GM20000 (cell line): ENCODE results near the gene GNG8.

Source experiments
- DNase-seq: peaks from one replicate; pipeline ENCODE4 v3.0.0; 2012; ENCODE audit warnings: low spot score
- TF ChIP-seq, protein P1 (sequence below): IDR thresholded peaks from 2 replicates; pipeline ENCODE4 v1.5.1; 2012; ENCODE audit warnings: mild to moderate bottlenecking, control low read depth; ENCODE audit errors: extremely low read depth, missing control alignments

GNG8 gene

DNA sequence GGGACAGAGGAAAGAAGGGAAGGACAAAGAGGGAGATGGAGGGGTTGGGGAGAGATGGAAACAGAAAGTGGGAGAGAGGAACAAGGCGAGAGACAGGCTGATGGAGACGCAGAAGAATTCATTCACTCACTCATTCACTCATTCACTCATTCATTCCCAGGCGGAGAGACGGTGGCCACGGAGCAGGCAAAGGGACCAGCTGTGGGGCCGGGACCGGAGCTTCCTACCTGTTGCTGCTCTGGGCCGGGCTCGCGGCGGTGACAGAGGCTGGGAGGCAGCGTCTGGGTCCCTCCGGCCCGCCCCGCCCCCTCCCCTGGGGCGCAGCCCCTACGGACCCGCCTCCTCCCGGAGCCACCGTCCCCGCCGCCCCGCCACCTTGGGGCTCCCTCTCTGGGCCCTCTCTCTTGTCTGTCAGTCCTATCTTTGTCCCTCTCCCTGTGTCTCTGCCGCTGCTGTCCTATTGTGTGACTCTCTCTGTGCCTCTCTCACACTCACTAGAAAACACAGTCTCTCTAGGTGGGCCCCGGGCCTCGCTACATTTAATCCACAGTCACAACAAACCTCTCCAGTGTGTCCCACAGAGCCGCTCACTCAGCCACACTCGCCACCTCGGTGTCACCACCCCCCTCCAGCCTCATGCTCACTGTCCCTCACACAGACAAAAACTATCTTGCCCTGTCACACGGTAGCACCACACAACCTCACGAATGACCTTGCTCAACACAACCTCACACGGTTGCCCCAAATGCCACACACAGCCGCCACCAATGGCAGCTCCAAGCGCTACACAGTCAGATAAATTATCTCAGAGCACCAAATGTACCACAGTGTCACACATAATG lies at the start of gene GNG8:
Gene GNG8 (minus strand): TSS at position 283 of the 842 bp plus-strand sequence. CDS start 1,520 bp downstream, outside the sequence.
- TF ChIP-seq, protein P1, sequence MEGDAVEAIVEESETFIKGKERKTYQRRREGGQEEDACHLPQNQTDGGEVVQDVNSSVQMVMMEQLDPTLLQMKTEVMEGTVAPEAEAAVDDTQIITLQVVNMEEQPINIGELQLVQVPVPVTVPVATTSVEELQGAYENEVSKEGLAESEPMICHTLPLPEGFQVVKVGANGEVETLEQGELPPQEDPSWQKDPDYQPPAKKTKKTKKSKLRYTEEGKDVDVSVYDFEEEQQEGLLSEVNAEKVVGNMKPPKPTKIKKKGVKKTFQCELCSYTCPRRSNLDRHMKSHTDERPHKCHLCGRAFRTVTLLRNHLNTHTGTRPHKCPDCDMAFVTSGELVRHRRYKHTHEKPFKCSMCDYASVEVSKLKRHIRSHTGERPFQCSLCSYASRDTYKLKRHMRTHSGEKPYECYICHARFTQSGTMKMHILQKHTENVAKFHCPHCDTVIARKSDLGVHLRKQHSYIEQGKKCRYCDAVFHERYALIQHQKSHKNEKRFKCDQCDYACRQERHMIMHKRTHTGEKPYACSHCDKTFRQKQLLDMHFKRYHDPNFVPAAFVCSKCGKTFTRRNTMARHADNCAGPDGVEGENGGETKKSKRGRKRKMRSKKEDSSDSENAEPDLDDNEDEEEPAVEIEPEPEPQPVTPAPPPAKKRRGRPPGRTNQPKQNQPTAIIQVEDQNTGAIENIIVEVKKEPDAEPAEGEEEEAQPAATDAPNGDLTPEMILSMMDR = no peak
- DNase-seq = no peak

GRCh38 chr19:46685189-46685588 lies 49.2 kb upstream of the GNG8 start:
- TF ChIP-seq, protein P1 = no peak

GRCh38 chr19:46678110-46678732 lies 42.2 kb upstream of the GNG8 start:
- DNase-seq = no peak
- TF ChIP-seq, protein P1 = no peak

More at GRCh38 chr19:46685189-46685588, 49.2 kb upstream of the GNG8 start:
- DNase-seq = no peak

DNA sequence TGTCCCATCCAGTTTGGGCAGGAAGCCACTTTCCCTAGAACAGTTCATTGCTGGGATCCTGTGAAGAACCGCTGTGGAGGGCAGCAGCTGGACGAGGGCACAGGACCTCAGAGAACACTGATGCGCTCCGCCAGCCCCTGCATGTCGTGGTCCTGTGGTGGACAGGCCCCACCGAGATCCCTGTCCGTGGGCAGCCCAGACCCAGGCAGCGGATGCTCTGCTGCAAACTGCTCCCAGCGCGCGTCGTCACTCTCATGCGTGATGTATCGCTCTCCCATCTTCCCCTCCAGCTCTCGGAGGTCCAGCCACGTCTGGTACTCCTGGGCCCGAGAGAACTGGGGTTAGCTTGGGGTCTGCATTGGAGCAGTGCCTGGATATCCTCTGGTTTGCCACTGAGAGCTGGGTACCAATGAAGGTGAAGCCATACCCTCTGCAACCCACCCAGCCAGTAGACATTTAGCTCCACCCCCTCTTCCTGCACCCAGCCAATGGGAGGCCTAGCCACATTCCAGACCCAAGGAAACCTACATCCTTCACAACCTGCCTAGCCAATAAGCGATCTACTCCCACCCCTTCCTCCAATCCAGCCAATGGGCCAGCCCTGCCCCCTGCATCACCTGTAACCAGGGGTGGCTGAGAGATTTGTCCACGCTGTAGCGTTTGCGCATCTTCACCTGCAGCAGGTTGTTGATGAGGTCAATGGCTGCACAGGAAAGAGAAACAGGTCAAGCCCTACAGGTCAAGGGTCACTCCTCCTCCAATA lies 38.6 kb upstream of the GNG8 start:
- DNase-seq = no peak
- TF ChIP-seq, protein P1 = no peak

DNA sequence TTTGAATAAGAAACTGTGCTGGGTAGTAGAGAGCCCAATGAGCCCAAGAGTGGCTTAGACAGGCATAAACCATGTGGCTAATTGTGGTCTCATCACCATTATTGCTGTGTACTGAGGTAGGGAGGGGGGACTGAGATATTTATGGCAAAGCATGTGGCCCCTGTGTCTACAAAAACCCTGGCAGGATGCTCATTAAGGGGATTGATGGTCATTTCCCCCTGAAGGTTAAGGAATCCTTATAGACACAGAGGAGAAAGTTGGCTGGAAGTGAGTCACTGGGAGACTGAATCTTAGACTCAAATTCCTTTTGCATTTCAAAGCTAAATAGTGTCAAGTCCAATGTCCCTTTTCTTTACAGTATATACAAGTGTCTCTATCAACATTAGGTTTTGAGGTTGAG lies 34.8 kb upstream of the GNG8 start:
- DNase-seq = no peak
- TF ChIP-seq, protein P1 = no peak

- no peak for DNase-seq
- TF ChIP-seq, protein P1 = no peak
Measured at GRCh38 chr19:46668662-46669061, 32.7 kb upstream of the GNG8 start.
